ENCODE measurements around the gene SPIRE2. TPM values are rescaled to one million over a fixed set of nuclear protein-coding genes. Genes with fewer than 3 reads are reported as not detected.
"Not testable (repeated sequence)": the region's sequence is repeated elsewhere in the genome, so short reads cannot be mapped to it uniquely, and the experiment has no call there.

The SPIRE2 gene
- total RNA-seq, 1 donor = 3.5 TPM

DNA sequence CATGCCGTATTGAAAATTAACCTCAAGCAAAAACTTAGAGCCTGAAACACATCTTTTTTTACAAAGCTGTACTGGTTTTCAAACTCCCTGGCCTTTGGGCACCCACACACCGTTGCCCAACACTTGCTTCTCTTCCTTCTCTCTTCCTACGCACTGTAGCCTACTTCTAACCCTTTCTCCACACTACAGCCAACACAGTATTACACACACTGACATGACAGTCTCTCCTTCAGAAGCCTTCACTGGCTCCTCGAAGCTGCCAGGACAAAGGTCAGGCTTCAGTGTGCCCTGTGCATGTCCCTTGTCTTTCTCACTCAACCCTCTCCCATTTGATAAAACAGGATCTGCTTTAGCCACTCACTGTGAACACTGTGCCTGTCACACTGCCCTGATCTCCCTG lies 19.8 kb upstream of the SPIRE2 start:
- H3K4me3 ChIP-seq (ENCODE audit: low read depth, low read length) = no peak overlapping the region
- TF ChIP-seq, protein P1, sequence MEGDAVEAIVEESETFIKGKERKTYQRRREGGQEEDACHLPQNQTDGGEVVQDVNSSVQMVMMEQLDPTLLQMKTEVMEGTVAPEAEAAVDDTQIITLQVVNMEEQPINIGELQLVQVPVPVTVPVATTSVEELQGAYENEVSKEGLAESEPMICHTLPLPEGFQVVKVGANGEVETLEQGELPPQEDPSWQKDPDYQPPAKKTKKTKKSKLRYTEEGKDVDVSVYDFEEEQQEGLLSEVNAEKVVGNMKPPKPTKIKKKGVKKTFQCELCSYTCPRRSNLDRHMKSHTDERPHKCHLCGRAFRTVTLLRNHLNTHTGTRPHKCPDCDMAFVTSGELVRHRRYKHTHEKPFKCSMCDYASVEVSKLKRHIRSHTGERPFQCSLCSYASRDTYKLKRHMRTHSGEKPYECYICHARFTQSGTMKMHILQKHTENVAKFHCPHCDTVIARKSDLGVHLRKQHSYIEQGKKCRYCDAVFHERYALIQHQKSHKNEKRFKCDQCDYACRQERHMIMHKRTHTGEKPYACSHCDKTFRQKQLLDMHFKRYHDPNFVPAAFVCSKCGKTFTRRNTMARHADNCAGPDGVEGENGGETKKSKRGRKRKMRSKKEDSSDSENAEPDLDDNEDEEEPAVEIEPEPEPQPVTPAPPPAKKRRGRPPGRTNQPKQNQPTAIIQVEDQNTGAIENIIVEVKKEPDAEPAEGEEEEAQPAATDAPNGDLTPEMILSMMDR (IDR thresholded peaks at IDR 0.05; ENCODE audit: insufficient read depth, low read depth, low read length) = no peak
- DNase-seq (ENCODE audit: low read depth) = no peak

DNA sequence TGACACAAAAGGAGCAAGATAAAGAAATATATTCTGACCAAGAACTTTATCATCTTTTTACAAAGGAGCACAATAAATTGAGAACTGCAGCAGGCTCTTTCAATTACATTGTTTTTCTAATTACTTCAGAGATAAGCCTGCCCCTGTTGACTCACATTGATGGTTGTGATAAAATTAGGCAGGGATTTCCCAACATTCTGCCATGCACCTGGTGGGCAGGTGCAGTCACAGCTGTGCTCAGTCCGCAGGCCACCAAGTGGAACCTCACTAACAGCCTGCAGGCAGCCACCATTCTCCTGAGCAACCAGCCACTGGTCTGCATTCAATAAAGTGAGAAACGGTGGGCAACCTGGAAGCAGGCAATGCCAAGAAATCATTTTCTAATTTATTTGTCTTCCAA lies 17.0 kb upstream of the SPIRE2 start:
- TF ChIP-seq, protein P1 (IDR thresholded peaks at IDR 0.05; ENCODE audit: insufficient read depth, low read depth, low read length) = no peak
- H3K4me3 ChIP-seq (ENCODE audit: low read depth, low read length) = no peak overlapping the region

DNA sequence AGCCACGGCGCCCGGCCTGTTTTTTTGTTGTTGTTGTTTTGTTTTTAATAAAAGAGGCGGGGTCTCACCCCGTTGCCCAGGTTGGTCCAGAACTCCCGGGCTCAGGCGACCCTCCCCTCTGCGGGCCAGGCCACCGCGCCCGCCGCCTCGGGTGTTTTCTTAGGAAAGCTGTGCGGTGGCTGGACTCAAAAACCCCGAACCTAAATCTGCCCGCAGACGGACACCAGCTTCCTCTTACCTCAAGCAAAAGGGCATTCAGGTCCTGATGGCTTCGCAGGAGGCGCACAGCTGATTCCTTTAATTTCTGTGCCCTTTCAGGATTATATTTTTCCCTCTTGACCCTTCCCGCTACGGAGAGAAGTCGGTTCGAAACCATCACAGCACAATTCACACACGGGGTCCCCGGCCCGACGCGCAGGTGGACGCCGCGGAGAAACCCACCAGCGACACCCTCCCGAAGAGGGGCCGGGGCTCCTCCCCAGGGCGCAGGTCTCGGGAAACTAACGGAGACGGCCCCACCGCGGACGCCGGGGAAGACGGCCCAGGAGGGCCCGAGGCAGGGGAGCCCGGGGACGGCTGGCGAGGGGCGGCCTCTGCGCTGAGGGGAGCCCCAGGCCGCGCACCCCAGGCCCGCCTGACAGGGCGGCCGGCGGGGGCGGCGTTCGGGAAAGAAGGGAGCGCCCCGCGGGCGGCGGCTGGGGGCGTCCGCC lies 12.5 kb upstream of the SPIRE2 start:
- peak; percentile 13 for DNase-seq (ENCODE audit: low read depth)
- TF ChIP-seq, protein P1 (IDR thresholded peaks at IDR 0.05; ENCODE audit: insufficient read depth, low read depth, low read length) = no peak
- peak overlapping the region; percentile 74 for H3K4me3 ChIP-seq (ENCODE audit: low read depth, low read length)

More for the DNA sequence above, 17.0 kb upstream of the SPIRE2 start:
- no peak for DNase-seq (ENCODE audit: low read depth)

DNA sequence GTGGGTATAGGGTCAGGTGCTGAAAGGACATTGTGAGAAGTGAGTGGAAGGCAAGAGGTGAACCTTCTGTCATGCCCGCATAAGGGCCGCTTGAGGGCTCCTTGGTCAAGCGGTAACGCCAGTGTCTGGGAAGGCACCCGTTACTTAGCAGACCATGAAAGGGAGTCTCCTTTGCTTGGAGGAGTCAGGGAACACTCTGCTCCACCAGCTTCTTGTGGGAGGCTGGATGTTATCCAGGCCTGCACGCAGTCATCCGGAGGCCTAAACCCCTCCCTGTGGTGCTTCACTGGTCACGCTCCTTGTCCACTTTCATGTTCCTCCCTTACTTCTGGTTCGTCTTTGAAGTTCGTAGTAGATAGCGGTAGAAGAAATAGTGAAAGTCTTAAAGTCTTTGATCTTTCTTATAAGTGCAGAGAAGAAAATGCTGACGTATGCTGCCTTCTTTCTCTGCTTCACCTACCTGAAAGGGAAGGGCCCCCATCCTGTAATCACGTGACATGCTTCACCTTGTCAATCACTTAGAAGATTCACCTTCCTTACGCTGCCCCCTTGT lies 9.3 kb upstream of the SPIRE2 start:
- peak; percentile 72 for DNase-seq (ENCODE audit: low read depth)
- H3K4me3 ChIP-seq (ENCODE audit: low read depth, low read length) = not testable (repeated sequence)

DNA sequence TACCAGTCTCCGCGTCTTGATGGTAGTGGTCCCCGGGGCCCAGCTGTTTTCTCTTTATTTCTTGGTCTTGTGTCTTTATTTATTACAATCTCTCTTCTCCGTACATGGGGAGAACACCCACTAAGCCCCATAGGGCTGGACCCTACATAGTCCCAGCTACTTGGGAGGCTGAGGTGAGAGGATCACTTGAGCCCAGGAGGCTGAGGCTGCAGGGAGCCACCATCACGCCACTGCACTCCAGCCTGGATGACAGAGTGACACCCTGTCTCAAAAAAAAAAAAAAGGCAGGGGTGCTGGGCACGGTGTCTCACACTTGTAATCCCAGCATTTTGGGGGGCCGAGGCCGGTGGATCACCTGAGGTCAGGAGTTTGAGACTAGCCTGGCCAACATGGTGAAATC lies 8.8 kb upstream of the SPIRE2 start:
- DNase-seq (ENCODE audit: low read depth); H3K4me3 ChIP-seq (ENCODE audit: low read depth, low read length): not testable (repeated sequence)

DNA sequence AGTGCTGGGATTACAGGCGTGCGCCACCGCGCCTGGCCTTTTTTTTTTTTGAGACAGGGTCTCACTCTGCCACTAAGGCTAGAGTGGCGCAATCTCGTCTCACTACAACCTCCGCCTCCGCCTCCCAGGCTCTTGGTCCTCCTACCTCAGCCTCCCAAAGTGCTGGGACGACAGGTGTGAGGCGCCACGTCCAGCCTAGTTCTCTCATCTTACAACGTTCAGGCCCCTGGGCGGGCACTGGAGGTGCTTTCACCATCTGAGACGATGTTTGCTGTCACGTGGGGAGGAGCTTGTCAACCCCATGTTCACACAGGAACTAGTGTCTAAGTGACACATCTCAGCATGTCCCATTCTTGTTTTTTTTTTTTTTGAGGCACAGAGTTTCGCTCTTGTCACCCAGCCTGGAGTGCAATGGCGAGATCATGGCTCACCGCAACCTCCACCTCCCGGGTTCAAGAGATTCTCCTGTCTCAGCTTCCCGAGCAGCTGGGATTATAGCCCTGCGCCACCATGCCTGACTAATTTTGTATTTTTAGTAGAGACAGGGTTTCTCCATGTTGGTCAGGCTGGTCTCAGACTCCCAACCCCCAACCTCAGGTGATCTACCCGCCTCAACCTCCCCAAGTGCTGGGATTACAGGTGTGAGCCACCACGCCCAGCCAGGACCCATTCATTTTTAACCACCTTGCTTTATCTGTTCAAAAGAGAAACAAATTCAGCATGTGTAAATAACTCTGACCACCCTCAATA lies 6.7 kb upstream of the SPIRE2 start:
- no peak overlapping the region for H3K4me3 ChIP-seq (ENCODE audit: low read depth, low read length)
- no peak for DNase-seq (ENCODE audit: low read depth)
- TF ChIP-seq, protein P1 (IDR thresholded peaks at IDR 0.05; ENCODE audit: insufficient read depth, low read depth, low read length) = no peak

DNA sequence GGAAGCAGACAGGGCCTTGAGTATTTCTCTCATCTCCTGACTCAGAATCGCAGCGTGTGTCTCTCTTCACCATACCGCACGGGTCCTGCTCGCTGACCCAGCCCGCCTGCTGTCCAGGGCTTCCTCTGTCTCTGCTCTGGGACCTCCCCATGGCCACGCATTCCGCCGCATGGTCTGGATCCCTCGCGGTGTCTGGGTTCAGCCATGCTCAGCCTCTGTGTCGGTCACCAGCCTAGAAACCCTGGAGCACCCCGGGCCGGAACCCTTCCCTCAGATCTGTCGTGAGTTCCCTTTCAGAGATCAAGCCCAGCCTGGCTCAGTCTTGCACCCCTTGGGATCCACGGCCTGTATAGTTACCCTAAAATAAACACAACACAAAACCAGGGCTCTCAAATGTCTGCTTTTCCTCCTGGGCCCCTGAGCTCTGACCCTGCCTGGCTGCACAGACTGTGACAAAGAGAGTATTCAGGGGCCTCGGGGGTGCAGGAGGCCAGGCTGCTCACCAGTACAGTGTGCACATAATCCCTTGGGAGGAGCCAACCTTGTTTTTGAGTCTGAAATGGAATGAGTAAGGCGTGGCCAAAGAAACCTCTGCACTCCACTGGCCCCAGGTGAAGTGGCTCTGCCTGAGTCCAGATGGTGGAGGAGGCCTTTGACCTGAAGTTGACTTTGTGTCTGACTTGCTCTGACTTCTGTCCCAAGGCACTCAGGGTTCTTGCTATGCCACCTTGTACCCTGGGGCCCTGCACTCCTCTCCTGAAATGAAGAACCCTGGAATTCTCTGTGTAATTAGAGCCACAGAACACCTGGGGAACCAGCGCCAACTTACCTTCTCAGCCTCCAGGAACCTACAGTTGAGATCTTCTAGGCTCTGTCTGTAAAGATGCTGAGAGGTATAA lies 5.8 kb upstream of the SPIRE2 start:
- DNase-seq (ENCODE audit: low read depth) = no peak
- TF ChIP-seq, protein P1 (IDR thresholded peaks at IDR 0.05; ENCODE audit: insufficient read depth, low read depth, low read length) = no peak

More for the DNA sequence above, 5.8 kb upstream of the SPIRE2 start:
- H3K4me3 ChIP-seq (ENCODE audit: low read depth, low read length) = no peak overlapping the region
